HG02938 (cell line): ENCODE measurements around the gene SLC16A10.
A peak's percentile ranks its signal among the peaks of the same experiment; 100 is the strongest.
"Not testable (repeated sequence)": the region's sequence is repeated elsewhere in the genome, so short reads cannot be mapped to it uniquely, and the experiment has no call there.

Experiments used
- ATAC-seq: cut with Tn5 transposase; IDR thresholded peaks from one replicate; pipeline ENCODE4 v1.9.1; 2021; ENCODE audit warnings: mild to moderate bottlenecking, moderate library complexity; ENCODE audit not compliant: unreplicated experiment

SLC16A10 gene

DNA sequence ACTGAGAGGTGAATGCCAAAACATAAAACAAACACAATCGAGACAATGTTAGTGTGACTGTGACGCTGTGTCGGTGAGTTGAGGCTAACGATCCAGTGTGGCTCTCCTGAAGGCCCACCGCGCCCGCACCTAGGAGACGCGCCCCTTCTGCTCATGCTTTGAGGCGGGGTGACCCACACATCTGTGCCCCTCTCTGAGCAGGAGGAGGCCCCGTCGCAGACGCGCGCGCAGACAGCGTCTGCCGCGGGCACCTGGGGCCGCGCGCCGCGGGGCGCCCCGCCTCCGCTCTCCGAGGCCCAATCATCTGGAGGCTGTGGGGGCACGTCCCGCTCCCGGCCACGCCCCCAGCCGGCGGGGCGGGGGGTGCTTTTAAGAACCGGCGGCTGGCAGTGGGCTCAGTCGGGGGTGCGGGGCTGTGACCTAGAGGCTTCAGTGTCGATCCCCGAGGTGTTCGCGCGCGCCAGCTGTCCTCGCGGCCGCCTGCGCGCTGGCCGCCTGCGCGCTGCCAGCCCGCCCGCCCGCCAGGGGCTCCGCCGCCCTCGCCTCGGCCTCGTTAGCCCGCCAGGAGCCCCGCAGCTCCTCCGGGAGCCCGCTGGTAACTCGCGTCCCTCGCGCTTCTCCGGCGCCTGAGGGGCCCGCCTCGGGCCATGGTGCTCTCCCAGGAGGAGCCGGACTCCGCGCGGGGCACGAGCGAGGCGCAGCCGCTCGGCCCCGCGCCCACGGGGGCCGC is at the start of gene SLC16A10:
SLC16A10 (plus strand) TSS at position 398 of the 730 bp plus-strand sequence; CDS start at position 648, 250 bp downstream.
- ATAC-seq: peak; percentile 67

DNA sequence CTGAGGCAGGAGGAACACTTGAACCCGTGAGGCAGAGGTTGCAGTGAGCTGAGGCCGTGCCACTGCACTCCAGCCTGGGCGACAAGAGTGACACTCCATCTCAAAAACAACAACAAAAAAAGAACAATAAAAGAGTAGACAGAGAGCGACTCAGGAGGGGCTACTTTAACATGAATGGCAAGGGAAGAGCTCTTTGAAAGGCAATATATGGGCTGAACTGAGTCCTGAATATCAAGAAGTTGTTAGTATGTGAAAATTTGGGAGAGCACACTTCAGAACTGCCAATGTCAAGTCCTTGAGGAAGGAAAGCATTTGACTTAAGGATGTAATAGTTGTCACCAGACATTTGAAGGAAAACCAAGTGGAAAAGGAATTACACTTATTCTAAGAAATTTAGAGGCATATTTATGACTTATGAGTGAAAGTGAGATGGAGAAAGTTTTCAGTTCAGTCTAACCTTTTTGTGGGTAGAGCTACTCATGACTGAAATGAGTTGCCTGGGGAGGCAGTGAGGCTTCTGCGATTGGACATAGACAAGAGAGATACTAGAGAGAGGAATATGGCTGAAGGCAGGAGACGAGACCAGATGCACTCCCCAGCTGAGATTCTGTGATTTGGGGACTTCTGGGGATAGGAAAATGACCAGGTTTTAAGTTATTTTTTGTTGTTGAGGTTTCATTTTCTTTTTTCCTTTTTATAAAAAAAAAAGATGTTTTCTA is 48.6 kb upstream of the SLC16A10 start:
- ATAC-seq: peak; percentile 73

DNA sequence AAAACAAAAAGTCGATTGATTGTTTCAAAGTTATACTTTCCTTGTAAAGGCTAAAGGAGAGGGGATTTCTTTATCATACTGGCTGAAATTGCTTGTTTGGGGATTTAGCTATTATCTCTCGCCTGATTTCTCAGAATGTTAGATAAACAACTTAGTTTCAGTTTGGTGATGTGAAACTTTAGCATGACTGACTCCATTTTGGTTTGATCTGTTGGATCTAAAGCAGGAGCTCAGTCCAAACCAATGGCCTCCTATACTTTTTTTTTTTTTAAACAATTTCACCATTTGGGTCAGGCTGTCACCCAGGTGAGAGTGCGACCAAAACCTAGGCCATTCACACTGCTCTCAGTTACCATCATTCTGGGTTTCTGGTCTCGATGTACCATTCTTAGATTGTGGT is 45.4 kb upstream of the SLC16A10 start:
- no peak for ATAC-seq

GRCh38 chr6:111047244-111047643 is 40.1 kb upstream of the SLC16A10 start:
- no peak for ATAC-seq

DNA sequence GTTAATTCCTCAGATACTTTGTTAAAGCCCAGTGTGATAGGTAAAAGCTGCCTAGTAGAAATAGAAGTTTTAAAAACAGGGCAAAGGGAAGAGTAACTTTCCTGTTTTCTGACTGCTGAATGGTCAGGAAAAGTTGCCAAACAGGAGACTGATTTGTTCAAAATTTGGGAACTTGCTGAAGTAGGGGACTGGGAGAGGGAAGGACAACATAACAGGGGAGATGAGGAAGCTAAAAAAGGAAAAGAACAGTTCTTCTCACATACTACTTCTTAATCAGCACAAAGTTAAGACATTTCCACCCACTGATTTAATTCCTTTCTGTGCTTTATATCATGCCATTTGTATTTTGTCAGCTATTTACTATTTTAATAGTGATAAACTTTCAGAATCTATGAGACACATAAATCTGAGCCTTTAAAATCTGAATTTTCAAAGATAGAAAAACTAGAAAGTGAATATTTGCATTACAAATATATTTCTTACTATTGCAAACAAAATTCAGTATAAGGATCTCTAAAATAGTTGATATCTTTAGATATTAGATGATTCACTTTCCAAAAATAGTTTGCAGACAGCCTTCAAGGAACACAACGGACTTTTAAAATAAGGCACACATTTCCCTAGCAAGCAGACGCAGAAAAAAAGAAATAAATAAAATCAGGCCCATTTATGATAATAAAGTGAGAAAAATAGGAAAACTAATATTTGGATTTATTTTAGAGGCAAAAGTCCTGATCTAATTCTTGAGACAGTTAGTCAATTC is 36.9 kb upstream of the SLC16A10 start:
- no peak for ATAC-seq

DNA sequence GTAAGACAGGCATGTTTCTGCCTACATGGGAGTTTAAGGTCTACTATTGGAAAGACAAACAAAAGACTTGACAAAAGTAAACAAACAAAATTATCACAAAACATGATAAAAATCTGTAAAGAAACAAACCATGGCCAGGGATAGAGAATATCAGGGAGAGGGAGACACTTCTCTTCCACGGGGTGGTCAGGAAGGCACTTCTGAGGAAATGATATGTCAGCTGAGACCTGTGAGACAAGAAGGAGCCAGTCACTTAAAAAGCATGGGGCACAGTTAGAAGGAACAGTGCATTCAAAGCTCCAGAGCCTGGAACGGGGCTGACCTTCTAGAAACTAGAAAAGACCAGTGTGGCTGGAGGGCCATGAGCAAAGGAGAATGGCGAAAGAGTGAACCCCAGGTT is 35.1 kb upstream of the SLC16A10 start:
- no peak for ATAC-seq

DNA sequence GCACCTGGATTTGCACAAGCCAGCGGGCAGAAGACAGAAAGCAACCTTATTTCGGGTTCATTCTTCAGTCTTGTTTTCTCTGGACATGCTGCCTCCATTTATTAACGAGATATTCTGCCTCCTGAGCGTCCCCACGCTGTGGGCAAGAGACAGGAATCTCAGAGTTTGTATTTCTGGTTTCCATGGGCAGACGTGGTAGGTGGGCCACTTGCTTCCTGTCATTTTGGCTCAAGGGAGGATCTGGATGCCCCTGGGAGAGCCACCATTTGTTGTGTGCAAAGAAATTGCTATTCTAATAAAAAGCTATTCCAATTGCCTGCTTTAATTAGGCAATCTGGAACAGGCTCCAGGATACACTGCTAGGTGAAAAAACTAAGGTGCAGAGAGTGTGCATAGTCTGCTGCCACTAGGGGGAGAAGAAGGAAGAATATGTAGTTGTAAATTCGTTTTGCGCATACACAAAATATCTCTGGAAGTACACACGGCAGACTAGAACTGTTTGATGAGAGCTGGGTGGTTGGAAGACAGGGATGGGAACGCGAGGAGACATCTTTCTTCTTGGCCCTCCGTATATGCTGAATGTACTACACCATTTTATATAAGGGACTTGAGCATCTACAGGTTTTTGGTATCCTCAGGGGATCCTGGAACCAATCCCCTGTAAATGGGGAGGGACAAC is 30.1 kb upstream of the SLC16A10 start:
- no peak for ATAC-seq

GRCh38 chr6:111061508-111061907 is 25.8 kb upstream of the SLC16A10 start:
- ATAC-seq: no peak

GRCh38 chr6:111061985-111062384 is 25.3 kb upstream of the SLC16A10 start:
- ATAC-seq: not testable (repeated sequence)

GRCh38 chr6:111062860-111063259 is 24.4 kb upstream of the SLC16A10 start:
- ATAC-seq: not testable (repeated sequence)

DNA sequence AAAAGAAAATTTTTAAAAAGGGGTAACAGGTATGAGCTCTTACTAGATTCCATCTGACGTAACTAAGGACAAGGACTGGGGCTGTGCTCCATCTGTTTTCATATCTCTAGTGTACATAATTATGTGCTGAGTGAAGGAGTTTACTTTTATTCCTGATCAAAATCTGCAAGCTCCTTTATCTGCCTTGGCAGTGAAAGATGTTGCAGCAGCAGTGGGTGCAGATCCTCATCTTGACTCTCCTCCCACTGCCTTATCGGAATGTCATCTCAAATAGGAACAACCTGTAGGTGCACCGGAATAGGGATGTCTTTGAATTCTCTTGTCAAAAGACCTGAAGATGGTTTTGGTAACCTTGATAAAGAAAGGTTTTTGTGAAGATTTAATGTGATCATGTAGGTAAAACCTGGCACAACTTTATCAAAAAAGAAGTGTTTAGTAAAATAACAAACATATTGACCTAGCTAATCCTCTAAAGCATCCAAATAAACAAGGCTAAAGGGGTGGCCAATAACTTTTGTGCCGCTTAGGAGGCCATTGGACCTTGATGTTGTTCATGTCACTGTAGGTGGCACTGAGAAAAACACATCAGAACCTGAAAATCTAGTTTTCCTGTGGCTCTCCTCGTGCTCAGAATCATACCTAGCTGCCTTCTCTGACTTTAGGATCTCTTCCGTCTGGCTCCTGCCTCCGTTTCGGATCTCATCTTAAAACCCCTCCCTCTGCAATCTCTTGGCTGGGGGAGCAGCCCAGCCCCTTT is 19.0 kb upstream of the SLC16A10 start:
- ATAC-seq: no peak

- no peak for ATAC-seq
Measured at GRCh38 chr6:111068866-111069234, 18.5 kb upstream of the SLC16A10 start.

GRCh38 chr6:111069382-111070104 is 17.8 kb upstream of the SLC16A10 start:
- no peak for ATAC-seq

DNA sequence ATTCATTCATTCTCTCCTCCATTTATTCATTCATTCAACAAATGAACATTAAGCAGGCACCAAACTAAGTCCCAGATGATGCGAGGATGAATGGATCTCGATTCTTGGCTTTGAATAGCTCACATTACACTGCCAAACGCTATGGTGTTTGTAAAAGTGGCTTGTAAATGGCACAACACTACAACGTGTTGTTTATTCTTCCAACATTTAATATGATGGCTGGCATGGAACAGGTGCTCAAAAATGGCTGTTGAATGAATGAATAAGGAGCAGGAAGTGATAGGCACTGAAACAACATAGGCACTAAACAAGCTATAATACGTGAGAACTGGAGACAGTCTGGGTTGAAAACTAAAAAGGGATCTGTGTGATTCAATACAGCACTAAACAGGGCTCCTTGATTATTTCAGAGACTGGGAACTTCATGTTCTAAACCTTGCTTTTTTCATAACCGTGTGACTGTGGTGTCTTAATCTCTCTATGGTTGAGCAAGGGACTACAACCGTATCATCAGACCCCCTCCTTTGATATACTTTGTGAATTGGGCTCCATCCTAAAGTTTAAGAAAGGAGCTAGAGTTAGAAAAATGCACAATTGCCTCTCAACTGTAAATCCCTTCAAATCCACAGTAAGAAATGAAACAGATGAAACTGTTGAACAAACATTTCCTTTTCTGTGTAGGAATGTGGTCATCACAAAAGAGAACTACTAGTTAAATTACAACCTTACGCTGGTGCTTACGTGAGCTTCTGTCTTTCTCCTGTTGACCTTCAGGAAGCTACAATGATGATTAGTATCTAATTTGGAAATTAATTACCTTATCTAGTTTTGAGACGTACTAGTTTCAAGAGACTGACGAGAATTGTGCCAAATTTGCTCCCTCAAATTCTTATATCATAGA is 16.9 kb upstream of the SLC16A10 start:
- no peak for ATAC-seq

DNA sequence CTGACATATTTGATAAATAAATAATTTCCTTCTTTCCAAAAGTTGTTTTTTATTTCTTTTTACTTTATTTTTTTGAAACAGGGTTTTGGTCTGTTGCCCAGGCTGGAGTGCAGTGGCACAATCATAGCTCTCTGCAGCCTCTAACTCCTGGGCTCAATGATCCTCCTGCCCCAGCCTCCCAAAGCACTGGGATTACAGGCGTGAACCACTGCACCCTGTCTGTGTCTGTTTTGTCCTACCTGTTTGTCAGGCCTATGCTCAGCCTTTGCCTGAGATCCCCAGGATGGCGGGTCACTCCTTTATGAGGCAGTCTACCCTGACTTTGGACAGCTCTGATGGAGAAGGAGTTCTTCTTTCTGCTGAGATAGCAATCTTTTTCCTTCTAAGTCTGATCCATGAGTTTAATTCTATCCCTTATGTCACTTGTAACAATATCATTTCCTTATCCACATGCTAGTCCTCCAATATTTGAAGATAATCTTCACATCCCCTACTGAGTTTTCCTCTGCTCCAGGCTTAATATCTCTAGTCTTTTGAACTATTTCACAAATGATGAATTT is 14.4 kb upstream of the SLC16A10 start:
- no peak for ATAC-seq

DNA sequence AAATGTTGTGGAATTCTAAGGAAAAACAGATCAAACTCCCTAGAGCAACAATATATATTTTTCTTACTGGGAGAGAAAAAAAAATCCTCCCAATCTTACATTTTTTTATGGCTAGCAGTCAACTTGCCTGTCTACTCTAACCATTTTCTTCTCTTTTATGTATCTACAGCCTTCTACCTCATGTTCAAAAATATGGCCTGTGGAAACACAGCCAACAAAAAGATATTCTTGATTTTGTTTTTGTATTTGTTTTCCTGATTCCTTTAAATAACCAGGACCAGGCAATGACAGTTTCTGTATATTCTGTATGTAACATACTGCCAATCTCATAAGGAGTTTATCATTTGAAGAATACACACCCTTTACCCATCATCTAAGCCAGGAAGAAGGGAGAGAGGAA is 13.0 kb upstream of the SLC16A10 start:
- ATAC-seq: no peak

DNA sequence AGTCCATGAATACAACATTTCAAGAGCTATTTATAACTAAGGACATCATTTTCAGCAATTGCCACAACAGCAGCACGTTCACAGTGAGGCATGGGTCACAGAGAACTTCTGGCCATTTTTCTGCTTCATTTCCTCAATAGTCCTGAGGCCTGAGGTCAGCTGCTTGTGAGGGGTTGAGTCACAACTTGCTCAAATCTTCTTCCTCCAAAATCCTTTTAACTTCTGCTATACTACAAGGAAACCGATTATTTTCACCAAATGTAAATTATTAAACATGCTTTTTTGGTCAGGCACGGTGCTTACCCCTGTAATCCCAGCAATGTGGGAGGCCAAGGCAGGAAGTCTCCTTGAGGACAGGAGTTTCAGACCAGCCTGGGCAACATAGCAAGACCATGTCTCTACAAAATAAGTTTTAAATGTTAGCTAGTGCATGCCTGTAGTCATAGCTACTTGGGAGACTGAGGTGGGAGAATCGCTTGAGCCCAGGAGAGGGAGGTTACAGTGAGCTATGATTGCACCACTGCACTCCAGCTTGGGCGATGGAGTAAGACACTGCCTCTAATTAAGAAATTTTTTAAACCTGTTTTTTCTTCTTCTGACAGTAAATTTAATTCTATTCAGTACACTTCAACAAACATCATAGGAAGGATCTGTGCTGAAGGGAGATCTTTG is 11.1 kb upstream of the SLC16A10 start:
- ATAC-seq: no peak

GRCh38 chr6:111080698-111081097 is 6.6 kb upstream of the SLC16A10 start:
- ATAC-seq: no peak
